ENCODE results near the gene CCSAP.
"Not testable (repeated sequence)": the region's sequence is repeated elsewhere in the genome, so short reads cannot be mapped to it uniquely, and the experiment has no call there.

Gene CCSAP

GRCh38 chr1:229325401-229325800 is 17.4 kb downstream of the CCSAP start:
- DNase-seq: no peak

GRCh38 chr1:229323885-229324553 is 18.8 kb downstream of the CCSAP start:
- no peak for DNase-seq

- no peak for DNase-seq
Observed at GRCh38 chr1:229323201-229323600, 19.6 kb downstream of the CCSAP start.

DNA sequence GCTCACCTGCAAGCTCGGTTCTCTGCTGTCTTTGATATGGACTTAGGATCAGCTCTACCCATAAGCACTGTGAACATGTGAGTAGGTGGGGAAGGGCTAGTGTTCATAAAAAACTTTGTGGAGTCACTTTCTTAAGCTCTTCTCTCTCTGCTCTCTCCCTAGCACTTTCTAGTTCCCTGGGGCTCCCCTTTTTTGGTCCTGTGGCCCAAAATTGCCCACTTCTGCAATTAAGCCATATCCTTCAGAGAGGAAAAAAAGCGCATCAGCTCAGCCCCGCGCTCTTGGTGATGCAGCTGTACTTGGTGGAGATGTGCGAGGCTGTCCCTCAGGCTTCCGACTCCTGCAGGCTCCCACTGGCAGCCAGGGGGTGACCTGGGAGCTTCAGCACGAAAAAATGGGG is 23.4 kb downstream of the CCSAP start:
- no peak for DNase-seq

- no peak for DNase-seq
Observed at GRCh38 chr1:229318056-229318455, 24.8 kb downstream of the CCSAP start.

DNA sequence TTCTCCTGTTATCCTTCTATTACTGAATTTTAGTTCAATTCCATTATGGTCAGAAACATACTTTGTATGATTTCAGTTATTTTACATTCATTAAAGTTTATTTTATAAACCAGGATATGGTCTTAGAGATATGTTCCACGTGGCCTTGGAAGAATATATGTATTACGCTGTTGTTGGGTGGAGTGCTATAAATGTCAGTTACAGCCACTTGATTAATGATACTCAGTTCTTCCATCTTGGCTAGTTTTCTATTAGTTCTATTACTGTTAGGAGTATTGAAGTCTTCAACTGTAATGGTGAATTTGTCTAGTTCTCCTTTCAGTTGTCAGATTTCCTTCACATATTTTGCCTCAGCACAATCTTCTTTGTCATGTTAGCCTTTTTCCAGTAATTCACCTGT is 26.7 kb downstream of the CCSAP start:
- no peak for DNase-seq

DNA sequence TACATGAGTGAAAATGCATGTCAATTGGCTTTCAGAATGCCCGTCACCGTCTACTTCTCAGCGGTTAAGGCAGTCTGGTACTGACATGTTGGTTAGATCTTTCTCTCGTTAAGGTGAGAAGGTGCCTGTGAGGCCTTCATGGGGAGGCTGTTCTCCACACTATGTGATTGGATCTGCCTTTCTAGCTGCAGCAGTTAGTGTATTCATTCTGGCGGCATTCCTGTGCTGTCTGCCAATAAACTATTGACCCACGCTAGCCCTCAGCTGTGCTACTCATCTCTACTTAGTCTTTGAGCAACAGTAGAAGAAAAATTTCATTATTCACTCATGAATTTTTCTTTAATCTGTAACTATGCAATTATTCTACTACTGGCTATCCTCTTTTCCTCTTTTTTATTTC is 32.0 kb downstream of the CCSAP start:
- no peak for DNase-seq

GRCh38 chr1:229309684-229310083 is 33.2 kb downstream of the CCSAP start:
- DNase-seq: no peak

DNA sequence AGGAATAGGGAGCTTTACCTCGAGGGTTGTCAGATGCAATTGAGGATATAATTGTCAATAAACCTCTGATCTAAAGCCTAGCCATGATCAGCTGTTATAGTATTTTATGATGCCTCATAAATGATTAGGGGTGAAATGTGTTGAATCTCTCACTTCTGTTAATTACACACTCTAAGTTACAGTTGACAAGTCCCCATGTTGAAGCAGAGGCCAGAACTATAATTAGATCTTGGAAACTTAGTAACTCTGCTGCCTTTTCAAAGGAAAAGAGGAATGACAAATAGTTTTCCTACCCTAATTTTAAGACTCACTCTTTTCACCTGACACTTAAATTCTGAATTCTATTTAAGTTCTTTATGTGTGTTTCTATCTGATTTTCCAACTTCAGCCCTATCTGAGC is 33.8 kb downstream of the CCSAP start:
- no peak for DNase-seq

GRCh38 chr1:229305392-229305791 is 37.5 kb downstream of the CCSAP start:
- no peak for DNase-seq

GRCh38 chr1:229303855-229304254 is 39.0 kb downstream of the CCSAP start:
- no peak for DNase-seq

DNA sequence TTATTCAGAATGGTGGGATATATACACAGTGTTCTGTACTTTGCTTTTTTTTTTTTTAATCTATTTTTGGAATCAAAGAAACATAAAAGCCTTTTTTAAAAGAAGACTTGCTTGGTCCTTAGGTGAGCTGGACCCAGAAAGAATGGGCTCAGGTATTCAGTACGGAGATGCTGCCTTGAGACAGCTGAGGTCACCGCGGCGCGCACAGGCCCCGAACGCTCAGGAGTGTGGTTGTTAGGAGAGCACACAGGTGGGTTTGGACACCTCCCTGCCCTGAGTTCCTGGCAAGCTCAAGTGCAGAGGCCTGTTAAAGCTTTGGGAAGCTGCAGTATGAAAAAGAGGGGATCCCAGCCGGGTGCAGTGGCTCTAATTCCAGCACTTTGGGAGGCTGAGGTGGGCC is 40.1 kb downstream of the CCSAP start:
- DNase-seq: no peak

DNA sequence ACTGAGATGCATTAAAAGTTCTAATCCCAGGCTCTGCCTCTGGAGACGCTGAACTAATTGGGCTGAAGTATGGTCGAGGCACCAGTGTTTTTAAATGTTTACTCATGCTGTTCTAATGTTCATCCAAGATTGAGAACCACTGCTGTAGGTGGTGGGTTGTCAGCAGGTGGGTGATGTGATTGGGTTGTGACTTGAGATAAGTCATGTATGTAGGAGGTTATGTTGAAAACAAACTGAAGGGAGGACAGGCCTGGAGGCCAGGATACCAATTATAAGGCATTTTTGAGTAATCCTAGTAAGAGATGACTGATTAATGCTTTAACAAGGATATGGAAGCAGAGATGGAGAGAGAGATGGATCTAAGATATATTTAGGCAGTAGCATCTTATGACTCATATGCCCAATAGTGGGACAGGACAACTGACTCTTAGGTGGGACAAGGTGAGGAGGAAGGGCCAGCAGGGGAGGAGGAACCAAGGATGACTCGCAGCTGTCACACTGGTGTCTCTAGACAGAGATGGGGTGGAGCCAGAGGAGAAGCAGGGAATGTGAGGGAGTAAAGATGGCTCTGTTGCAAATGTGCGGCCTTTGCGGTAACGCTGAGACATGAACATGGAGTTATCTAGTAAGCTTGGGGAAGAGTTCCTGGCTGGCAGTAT is 42.6 kb downstream of the CCSAP start:
- DNase-seq: no peak

- DNase-seq: no peak
Observed at GRCh38 chr1:229298887-229299503, 43.9 kb downstream of the CCSAP start.

GRCh38 chr1:229298420-229298819 is 44.4 kb downstream of the CCSAP start:
- DNase-seq: no peak

DNA sequence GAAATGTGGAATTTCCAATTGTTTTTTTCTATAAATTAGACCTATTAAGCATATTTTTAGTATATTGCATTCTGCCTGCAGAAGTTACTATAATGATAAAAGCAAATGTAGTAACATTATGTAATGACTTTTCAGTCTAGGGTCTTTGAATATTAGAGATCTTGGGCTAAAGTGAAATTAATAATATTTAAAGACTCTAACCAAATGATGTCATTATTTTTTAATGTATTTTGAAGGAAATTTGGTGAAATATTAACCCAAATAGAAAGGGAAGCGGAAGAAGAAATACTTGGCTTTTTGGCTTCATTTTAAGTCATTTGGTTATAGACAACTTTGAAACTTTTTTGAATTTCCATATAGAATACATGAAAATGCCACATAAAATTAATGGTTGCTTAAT is 45.1 kb downstream of the CCSAP start:
- DNase-seq: no peak

GRCh38 chr1:229296541-229296941 is 46.3 kb downstream of the CCSAP start:
- no peak for DNase-seq

- no peak for DNase-seq
Observed at GRCh38 chr1:229295745-229296144, 47.1 kb downstream of the CCSAP start.

- no peak for DNase-seq
Observed at GRCh38 chr1:229293528-229294204, 49.2 kb downstream of the CCSAP start.

DNA sequence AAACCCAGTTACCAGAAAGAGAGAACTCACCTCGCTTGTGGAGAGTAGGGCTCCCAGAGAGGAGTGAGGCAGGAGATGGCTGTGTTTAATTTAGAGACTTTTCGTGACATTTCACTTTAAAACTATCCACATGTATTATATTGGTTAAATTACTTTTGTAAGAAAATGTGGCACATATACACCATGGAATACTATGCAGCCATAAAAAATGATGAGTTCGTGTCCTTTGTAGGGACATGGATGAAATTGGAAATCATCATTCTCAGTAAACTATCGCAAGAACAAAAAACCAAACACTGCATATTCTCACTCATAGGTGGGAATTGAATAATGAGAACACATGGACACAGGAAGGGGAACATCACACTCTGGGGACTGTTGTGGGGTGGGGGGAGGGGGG is 51.2 kb downstream of the CCSAP start:
- not testable (repeated sequence) for DNase-seq

GRCh38 chr1:229288516-229288915 is 54.3 kb downstream of the CCSAP start:
- no peak for DNase-seq

DNA sequence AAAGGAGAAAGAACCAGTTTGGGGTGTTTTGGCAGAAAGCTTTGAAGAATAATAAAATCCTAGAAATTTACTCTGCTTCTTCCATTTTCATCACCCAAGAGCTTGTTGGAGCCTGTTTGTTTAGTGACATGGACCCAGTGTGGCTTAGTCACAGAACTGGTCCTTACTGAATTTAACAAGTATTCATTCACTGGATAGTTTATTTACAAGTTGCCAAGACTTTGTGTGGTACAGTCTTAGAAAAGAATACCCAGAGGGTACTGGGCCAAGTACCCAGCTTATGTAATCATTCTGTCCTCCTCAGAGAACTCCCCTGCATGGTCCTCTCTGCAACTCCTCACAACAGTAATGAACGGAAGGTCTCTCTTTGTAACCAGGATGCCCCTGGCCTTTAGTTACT is 55.6 kb downstream of the CCSAP start:
- DNase-seq: no peak

- no peak for DNase-seq
Observed at GRCh38 chr1:229286099-229286766, 56.6 kb downstream of the CCSAP start.

Measured in NCI-H774 (cell line).